Upper lobe of left lung (tissue), 4 donors: Measurements from ENCODE around the gene ARL2.

ENCODE experiments used
- CTCF ChIP-seq, 6 experiments: fragments of 450-650 bp in 4 of 6; fragments of 200-600 bp in 2 of 6; sonication (generic) in 2 of 6; IDR thresholded peaks; one replicate each; pipeline ENCODE4 v1.5.1; 2016 to 2019; ENCODE audit warnings: antibody characterized with exemption in 6 of 6
- POLR2A ChIP-seq, 4 donors: fragments of 450-650 bp; IDR thresholded peaks; one replicate each; pipeline ENCODE4 v1.5.1; 2016 to 2017; ENCODE audit warnings: antibody characterized with exemption in 4 of 4, mild to moderate bottlenecking in 2 of 4

GRCh38 chr11:65042891-65043290 is 28.9 kb downstream of the ARL2 start:
- TF ChIP-seq CTCF (IDR thresholded peaks at IDR 0.05) (no peak), POLR2A (IDR thresholded peaks at IDR 0.05) (no peak)
